Small intestine (tissue), 7 donors: ENCODE data around the gene TRIO. TPM values are rescaled to one million over a fixed set of nuclear protein-coding genes. Genes with fewer than 3 reads are reported as not detected.
A peak's percentile ranks its signal among the peaks of the same experiment; 100 is the strongest.

ENCODE experiments used
- DNase-seq, 2 donors: peaks; one replicate each; pipeline versions ENCODE4 v3.0.0 to v3.0.0-alpha.2; 2013
- FAIRE-seq: peaks from 2 replicates; lab custom pipeline; 2012; peaks lifted over from hg19 to GRCh38; lab: Jason Lieb, UNC
- H3K27ac ChIP-seq, 3 donors: one replicate each; pipeline ENCODE4 v1.5.1; 2013; ENCODE audit warnings: low read length in 2 of 3, mild to moderate bottlenecking in 2 of 3, control low read depth in 1 of 3, inconsistent platforms in 1 of 3, low read depth in 1 of 3, moderate library complexity in 1 of 3
- H3K27me3 ChIP-seq, 3 donors: one replicate each; pipeline ENCODE4 v1.6.1; 2013; ENCODE audit warnings: low read length in 3 of 3, inconsistent platforms in 1 of 3; ENCODE audit not compliant: control insufficient read depth in 3 of 3, insufficient read depth in 3 of 3
- H3K36me3 ChIP-seq, 3 donors: one replicate each; pipeline ENCODE4 v1.6.1; 2013; ENCODE audit warnings: low read length in 3 of 3, inconsistent platforms in 1 of 3, low read depth in 1 of 3, mild to moderate bottlenecking in 1 of 3, moderate library complexity in 1 of 3; ENCODE audit not compliant: control insufficient read depth in 3 of 3, insufficient read depth in 2 of 3
- H3K4me1 ChIP-seq, 3 donors: one replicate each; pipeline ENCODE4 v1.6.1; 2013; ENCODE audit warnings: low read length in 2 of 3, inconsistent platforms in 1 of 3, low read depth in 1 of 3, mild to moderate bottlenecking in 1 of 3, moderate library complexity in 1 of 3; ENCODE audit not compliant: control insufficient read depth in 3 of 3, insufficient read depth in 2 of 3
- H3K4me3 ChIP-seq, 3 donors: one replicate each; pipeline ENCODE4 v1.5.1; 2013; ENCODE audit warnings: low read length in 3 of 3, control low read depth in 1 of 3, inconsistent platforms in 1 of 3, low read depth in 1 of 3, mild to moderate bottlenecking in 1 of 3, moderate library complexity in 1 of 3
- H3K9me3 ChIP-seq, 2 donors: one replicate each; pipeline ENCODE4 v1.6.1; 2013; ENCODE audit warnings: low read depth in 1 of 2, low read length in 1 of 2; ENCODE audit not compliant: control insufficient read depth in 2 of 2, insufficient read depth in 1 of 2
- WGBS, 3 donors: extraction: QIAGEN DNeasy Blood & Tissue Kit; methylation state at CpG; one replicate each; pipeline ENCODE4 v1.1.7; 2013; 5-methylcytosine and 5-hydroxymethylcytosine counted together
- polyA plus RNA-seq, 4 donors: library from polyadenylated mRNA; stranded (reverse) in 3 of 4; unstranded in 1 of 4; fragments of 200-250 nt in 3 of 4; fragments of 120-200 nt in 1 of 4; gene quantifications; one replicate each; pipeline versions ENCODE4 v1.2.1 to v1.2.3, GENCODE V29; 2013
- donor health status: healthy with polysubstance abuse.
- donor health status: control.
- donor health status: control.
- donor health status: Bipolar disorder and iron deficiency.
- donor health status: healthy.

The TRIO gene
- polyA plus RNA-seq, 4 donors = 13.2 to 50.8 (median 23.3) TPM

DNA sequence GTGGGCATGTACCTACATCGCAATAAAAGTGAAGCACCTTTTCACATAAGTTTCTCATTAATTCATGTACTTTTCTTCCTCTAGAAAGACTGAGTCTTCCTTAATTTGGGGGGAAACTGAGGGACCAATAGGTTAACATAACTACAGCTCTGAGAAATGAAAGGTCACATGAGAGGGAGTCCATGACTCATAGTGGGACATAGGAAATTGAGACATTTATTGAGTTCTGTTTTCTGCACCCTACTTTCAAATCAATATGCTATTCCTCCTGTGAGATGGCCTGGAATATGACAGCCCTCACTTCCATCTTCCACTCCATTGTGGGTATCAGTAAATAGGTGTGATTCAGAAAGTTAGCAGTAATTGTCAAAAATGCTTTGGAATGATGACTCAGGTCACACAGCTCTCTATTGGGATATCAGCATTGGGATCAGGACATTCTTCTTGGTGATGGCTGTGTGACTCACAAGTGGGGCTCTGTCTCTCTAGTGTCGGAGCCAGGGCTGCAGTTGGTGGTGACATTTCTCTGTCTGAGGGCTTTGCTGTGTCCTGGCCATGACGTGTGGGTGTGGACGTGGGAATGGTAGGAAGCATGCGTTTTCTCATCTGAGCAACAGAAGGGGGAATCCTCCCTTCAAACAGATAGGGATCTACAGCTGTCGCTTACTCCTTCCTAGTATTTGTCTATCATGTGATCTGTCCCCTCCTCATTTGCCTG, 125.0 kb downstream of the TRIO start:
- FAIRE-seq (no peak), DNase-seq (no peak)
- H3K27me3 ChIP-seq = no peaks in the 10 kb centered on the region
- H3K27ac ChIP-seq = peak overlapping the region in 1 of 3 donors; percentile 12
- WGBS, 3 donors = 77 to 93% (median 89%) methylated on average over 6 of the region's 6 CpGs
- H3K9me3 ChIP-seq = no peaks in the 10 kb centered on the region
- H3K4me1 ChIP-seq = peaks cover 0 to 12% (median 9%) of the 10 kb centered on the region in 3 donors
- H3K4me3 ChIP-seq = no peak overlapping the region
- peaks cover 0 to 4% (median 0%) of the 10 kb centered on the region in 3 donors for H3K36me3 ChIP-seq

DNA sequence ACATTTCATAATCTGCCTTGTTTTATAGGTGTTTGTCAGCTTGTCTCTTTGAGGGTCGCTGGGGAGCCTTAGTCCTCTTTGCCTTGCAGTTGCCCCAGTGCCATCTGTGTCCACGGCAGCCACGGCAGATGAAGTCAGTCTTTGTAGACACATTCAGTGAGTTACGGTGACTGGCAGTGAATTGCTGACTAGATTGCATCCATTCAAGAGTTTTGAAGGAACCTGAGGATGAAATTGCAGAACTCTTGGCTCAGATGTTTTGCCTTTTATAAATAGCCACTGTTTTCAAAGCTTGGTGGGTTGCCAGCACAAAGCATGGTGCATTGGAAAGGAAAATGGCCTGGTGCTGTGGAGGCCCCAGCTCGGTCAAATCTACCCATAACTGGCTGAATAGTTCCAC, 125.6 kb downstream of the TRIO start:
- no peaks in the 10 kb centered on the region for H3K9me3 ChIP-seq
- H3K4me1 ChIP-seq = peaks cover 0 to 12% (median 9%) of the 10 kb centered on the region in 3 donors
- FAIRE-seq = no peak
- H3K27ac ChIP-seq = peak overlapping the region in 1 of 3 donors; percentile 12
- H3K27me3 ChIP-seq = no peaks in the 10 kb centered on the region
- WGBS, 3 donors = 72 to 80% (median 77%) methylated on average over 5 of the region's 5 CpGs
- H3K4me3 ChIP-seq = no peak overlapping the region
- no peak for DNase-seq
- peaks cover 0 to 4% (median 0%) of the 10 kb centered on the region in 3 donors for H3K36me3 ChIP-seq

GRCh38 chr5:14269395-14269794, 126.3 kb downstream of the TRIO start:
- H3K4me1 ChIP-seq = peaks cover 0 to 12% (median 9%) of the 10 kb centered on the region in 3 donors
- 32 to 53% (median 46%) methylated on average over 2 of the region's 2 CpGs for WGBS, 3 donors
- H3K27me3 ChIP-seq = no peaks in the 10 kb centered on the region
- H3K4me3 ChIP-seq = no peak overlapping the region
- DNase-seq (no peak), FAIRE-seq (no peak)
- peak overlapping the region in 1 of 3 donors; percentile 34 for H3K27ac ChIP-seq
- peaks cover 0 to 4% (median 0%) of the 10 kb centered on the region in 3 donors for H3K36me3 ChIP-seq
- no peaks in the 10 kb centered on the region for H3K9me3 ChIP-seq

- Histone ChIP-seq H3K9me3 (no peaks in the 10 kb centered on the region), H3K4me1 (peaks cover 0 to 12% (median 9%) of the 10 kb centered on the region in 3 donors), H3K27ac (peak overlapping the region in 1 of 3 donors; percentile 34), H3K36me3 (peaks cover 0 to 4% (median 0%) of the 10 kb centered on the region in 3 donors), H3K4me3 (no peak overlapping the region), H3K27me3 (no peaks in the 10 kb centered on the region)
- 22 to 27% (median 23%) methylated on average over 3 of the region's 3 CpGs for WGBS, 3 donors
- FAIRE-seq (no peak), DNase-seq (peak; percentile 58 to 70)
Observed at GRCh38 chr5:14270209-14270702, 127.1 kb downstream of the TRIO start.

DNA sequence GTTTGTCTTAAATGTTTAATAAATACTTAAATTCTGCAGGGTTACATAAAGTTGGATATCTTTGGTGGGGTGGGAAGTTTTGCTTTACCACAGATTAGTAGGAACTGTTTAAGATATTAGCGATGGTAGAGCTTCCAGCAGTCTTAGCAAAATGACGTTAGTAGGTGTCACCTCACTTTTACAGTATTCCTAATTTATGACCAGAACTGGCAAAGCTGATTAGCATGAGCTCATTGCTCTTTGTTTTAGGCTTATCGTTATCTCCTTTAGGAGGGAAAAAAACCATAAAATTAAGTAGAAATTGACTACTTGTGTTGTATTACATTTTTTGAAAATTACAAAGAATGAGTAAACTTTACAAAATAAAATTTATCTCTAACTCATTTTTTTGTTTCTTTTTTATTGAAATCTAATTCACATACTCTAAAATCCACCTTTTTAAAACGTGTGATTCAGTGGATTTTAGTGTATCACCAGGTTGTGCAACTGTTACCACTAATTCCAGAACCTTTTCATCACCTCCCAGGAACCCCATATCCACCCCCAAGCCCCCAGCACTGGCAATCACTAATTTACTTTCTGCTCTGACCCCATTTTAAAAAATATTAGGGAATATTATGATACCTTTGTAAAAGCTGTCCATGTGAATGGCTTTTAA, 129.5 kb downstream of the TRIO start:
- FAIRE-seq (no peak), DNase-seq (peak in 1 of 2 donors; percentile 17)
- H3K27ac ChIP-seq = no peak overlapping the region
- peaks cover 0 to 12% (median 9%) of the 10 kb centered on the region in 3 donors for H3K4me1 ChIP-seq
- H3K4me3 ChIP-seq = no peak overlapping the region
- no peaks in the 10 kb centered on the region for H3K27me3 ChIP-seq
- WGBS, 3 donors = 21 to 57% (median 43%) methylated on average over 4 of the region's 4 CpGs
- H3K9me3 ChIP-seq = no peaks in the 10 kb centered on the region
- peaks cover 0 to 7% (median 0%) of the 10 kb centered on the region in 3 donors for H3K36me3 ChIP-seq

GRCh38 chr5:14273207-14273767, 130.1 kb downstream of the TRIO start:
- WGBS, 3 donors = 86 to 91% (median 88%) methylated on average over 7 of the region's 7 CpGs
- peaks cover 0 to 9% (median 9%) of the 10 kb centered on the region in 3 donors for H3K4me1 ChIP-seq
- peaks cover 0 to 7% (median 0%) of the 10 kb centered on the region in 3 donors for H3K36me3 ChIP-seq
- H3K27me3 ChIP-seq = no peaks in the 10 kb centered on the region
- no peak overlapping the region for H3K4me3 ChIP-seq
- H3K27ac ChIP-seq = no peak overlapping the region
- H3K9me3 ChIP-seq = no peaks in the 10 kb centered on the region
- no peak for FAIRE-seq
- DNase-seq = no peak

DNA sequence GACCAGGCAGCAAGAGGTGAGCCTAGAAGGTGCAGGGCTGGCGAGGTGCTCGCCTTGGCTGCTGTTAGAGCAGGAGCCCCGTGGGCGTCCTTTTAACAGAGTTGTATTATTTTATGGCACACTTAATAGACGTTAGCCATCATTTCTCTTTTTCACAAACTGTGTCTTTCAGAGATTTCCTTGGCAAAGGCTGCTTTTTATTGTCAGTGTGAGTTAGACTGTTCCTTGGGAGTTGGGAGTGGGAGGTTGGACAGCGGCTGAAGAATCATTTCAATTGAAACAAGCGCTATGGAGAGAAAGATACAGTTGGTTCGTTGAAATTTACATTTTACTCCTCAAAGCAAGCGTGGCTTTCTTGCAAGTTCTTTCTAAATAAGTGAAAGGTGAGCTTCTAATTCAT, 133.2 kb downstream of the TRIO start:
- Histone ChIP-seq H3K9me3 (no peaks in the 10 kb centered on the region), H3K27ac (no peak overlapping the region), H3K4me1 (no peaks in the 10 kb centered on the region), H3K36me3 (peaks cover 0 to 4% (median 0%) of the 10 kb centered on the region in 3 donors), H3K4me3 (no peak overlapping the region), H3K27me3 (no peaks in the 10 kb centered on the region)
- no peak for DNase-seq
- 79 to 84% (median 80%) methylated on average over 9 of the region's 9 CpGs for WGBS, 3 donors
- FAIRE-seq = no peak
